ENCODE data around the gene ZGLP1. TPM values are rescaled to one million over a fixed set of nuclear protein-coding genes. Genes with fewer than 3 reads are reported as not detected.

The ZGLP1 gene
- total RNA-seq, 1 donor from 2014 or later = 6.2 TPM

GRCh38 chr19:10286803-10287737, 22.5 kb downstream of the ZGLP1 start, which contains the start of gene ICAM4:
TSS of gene ICAM4 (plus strand) at chr19:10286955. CDS start at chr19:10287013, 58 bp downstream.
- H3K4me1 ChIP-seq = peaks cover 87% of the 10 kb centered on the region
- DNase-seq (peak; percentile 88), ATAC-seq (peak; percentile 18 to 50)
- no peaks in the 10 kb centered on the region for H3K9me3 ChIP-seq
- peaks cover 25% of the 10 kb centered on the region for H3K27me3 ChIP-seq (ENCODE audit: low read depth)
- peaks cover 42% of the 10 kb centered on the region for H3K36me3 ChIP-seq
- peak within 1 kb of the TSS; percentile 81 for H3K27ac ChIP-seq
- no peak for TF ChIP-seq CTCF (IDR thresholded peaks at IDR 0.05)
- H3K4me3 ChIP-seq = peak within 1 kb of the TSS; percentile 44
- intact Hi-C loops (cut with DNase I) = no loop called here

- intact Hi-C loops (cut with DNase I) = no loop called here
- Histone ChIP-seq H3K36me3 (peaks cover 56% of the 10 kb centered on the region), H3K4me3 (no peak overlapping the region), H3K27ac (no peak overlapping the region), H3K9me3 (no peaks in the 10 kb centered on the region), H3K27me3 (ENCODE audit: low read depth) (peaks cover 14% of the 10 kb centered on the region), H3K4me1 (peaks cover 73% of the 10 kb centered on the region)
- ATAC-seq (no peak), DNase-seq (no peak)
- TF ChIP-seq CTCF (IDR thresholded peaks at IDR 0.05) = no peak
These were observed 24.2 kb downstream of the ZGLP1 start for GRCh38 chr19:10285393-10285792.

GRCh38 chr19:10284960-10285278, 24.7 kb downstream of the ZGLP1 start:
- intact Hi-C loops (cut with DNase I) = no loop called here

GRCh38 chr19:10284065-10284959, 25.3 kb downstream of the ZGLP1 start:
- H3K27ac ChIP-seq = peak overlapping the region; percentile 68

More at GRCh38 chr19:10284960-10285278, 24.7 kb downstream of the ZGLP1 start:
- no peaks in the 10 kb centered on the region for H3K9me3 ChIP-seq
- H3K4me1 ChIP-seq = peaks cover 73% of the 10 kb centered on the region
- TF ChIP-seq CTCF (IDR thresholded peaks at IDR 0.05) = no peak
- peaks cover 10% of the 10 kb centered on the region for H3K27me3 ChIP-seq (ENCODE audit: low read depth)
- H3K4me3 ChIP-seq = no peak overlapping the region
- peak overlapping the region; percentile 68 for H3K27ac ChIP-seq
- DNase-seq (no peak), ATAC-seq (no peak)
- H3K36me3 ChIP-seq = peaks cover 61% of the 10 kb centered on the region

More at GRCh38 chr19:10284065-10284959, 25.3 kb downstream of the ZGLP1 start:
- no peak for TF ChIP-seq CTCF (IDR thresholded peaks at IDR 0.05)
- Histone ChIP-seq H3K9me3 (no peaks in the 10 kb centered on the region), H3K27me3 (ENCODE audit: low read depth) (peaks cover 4% of the 10 kb centered on the region), H3K4me1 (peaks cover 73% of the 10 kb centered on the region), H3K36me3 (peaks cover 67% of the 10 kb centered on the region), H3K4me3 (peak overlapping the region; percentile 35)
- DNase-seq (no peak), ATAC-seq (no peak)
- intact Hi-C loops (cut with DNase I) = no loop called here

Data from lower lobe of right lung (tissue), 2 donors.